Fibroblast of skin of left quadriceps (primary cell): ENCODE results near the gene UMOD.

Experiments used
- DNase-seq, 2 experiments: peaks; one replicate each; pipeline ENCODE4 v3.0.0-alpha.2; 2013; ENCODE audit warnings: low read depth in 2 of 2

Gene UMOD

DNA sequence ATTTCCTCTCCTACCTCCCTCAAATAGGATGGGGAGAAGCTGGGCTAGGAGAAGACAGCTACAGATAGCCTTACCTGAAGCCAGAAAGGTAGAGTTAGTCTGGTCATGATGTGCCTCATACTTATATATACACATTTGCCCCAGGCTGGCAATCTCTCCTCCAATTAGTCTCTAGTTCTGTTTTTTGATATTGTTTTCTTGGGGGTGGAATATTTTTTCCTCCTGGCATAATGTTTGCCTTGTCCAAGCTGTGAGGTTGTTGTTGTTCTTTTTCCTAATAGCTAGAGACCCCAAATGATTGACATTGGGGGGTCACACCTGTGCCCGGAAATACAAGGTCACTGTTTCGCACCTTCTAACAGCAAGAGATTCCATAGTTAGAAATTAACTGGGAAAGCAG, at the start of gene UMOD:
Gene UMOD (minus strand): TSS at position 101 of the 400 bp plus-strand sequence. CDS start 1,978 bp downstream, outside the sequence.
- no peak for DNase-seq

DNA sequence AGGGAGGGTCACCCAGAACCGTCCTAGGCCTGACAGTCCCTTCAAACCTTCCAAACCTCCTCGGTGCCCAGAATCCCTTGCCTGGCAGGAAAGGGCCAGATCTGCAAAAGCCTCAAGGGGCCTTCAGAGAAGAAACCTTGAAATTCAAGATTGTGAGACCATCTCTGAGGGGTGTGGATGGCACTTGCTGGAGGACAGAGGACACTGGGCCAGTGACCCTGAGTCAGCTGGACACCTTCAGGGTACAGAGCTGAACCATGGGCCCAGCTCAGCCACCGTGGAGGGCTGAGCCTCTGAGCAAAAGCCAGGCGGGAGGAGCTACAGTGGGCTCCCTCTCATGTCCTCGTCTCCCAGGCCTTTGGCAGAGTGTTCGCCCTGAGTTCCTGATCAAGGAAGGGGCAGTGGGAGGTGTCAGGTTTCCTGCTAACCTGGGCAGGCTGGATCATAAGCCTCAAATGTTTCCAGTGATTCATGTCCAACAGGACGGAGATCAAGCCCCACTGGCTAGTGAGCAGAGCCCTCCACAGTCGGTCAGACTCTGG, 49.0 kb upstream of the UMOD start:
- DNase-seq = no peak

- no peak for DNase-seq
These were observed 48.6 kb upstream of the UMOD start for GRCh38 chr16:20401066-20401465.

DNA sequence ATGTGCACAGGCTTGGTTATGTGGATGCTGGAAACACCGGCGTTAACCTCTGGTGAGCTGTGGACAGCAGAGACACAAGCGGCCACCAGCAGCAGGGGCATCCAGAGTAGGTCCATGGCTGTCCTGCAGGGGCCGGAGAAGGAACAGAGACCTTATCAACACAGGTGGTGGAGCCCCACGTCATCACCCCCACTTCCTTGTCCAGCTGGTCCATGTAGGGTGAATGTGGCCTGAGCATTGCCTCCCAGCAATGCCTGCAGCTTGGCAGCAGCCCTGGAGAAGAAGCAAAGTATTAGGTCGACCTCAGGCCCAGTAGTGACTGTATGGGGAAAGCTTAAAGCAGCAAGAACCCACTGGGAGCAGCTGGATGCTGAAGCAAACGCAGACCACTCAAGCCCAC, 46.7 kb upstream of the UMOD start:
- no peak for DNase-seq

- DNase-seq = no peak
These were observed 46.1 kb upstream of the UMOD start for GRCh38 chr16:20398603-20399002.

DNA sequence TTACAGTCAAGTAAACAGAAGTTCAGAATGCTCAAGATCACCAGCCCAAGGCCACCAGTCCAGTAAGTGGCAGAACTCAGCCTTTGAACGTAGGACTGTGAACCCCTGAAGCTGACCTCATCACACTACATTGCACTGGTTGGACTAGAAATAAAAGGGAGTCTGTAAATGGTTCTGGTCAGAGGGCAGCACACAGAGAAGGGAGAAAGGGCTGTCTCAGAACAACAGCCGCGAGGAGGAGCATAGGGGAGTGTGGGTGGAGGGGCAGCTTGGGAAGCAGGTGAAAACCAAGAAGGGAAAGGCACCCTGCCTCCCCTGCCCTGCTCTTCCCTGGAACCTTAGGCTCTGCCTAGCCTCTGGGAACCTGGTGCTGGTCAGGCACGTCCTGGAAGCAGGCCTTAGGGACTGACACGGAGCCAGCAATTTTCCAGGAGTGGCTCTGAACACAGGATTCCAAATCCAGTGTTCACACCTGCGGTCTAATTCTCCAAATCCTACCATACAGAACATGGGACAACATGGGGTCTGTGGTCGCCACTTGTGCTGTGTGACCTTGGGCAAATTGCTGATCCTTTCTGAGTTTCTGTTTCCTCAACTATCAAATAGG, 45.1 kb upstream of the UMOD start:
- DNase-seq = no peak

DNA sequence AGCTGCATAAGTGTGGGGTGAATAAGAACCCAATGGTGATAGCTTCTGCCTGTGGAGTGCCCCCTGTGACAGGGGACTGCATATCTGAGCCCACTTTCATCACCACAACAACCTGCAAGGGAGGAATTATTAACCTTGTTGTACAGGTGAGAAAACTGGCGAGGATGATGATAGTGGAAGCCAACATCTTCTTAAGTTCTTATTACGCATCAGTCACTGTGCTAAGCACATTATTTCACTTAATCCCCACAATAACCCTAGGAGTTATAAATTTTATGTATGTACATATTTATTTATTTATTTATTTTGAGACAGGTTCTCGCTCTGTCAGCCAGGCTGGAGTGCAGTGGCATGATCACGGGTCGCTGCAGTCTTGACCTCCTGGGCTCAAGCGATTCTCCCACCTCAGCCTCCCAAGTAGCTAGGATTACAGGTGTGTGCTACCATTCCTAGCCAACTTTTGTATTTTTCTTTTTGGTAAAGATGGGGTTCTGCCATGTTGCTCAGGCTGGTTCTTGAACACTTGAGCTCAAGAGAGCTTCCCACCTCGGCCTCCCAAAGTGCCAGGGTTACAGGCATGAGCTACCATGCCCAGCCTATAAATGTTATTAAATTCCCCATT, 44.4 kb upstream of the UMOD start:
- DNase-seq = no peak

GRCh38 chr16:20395946-20396345, 43.4 kb upstream of the UMOD start:
- DNase-seq = no peak

GRCh38 chr16:20393801-20394577, 41.5 kb upstream of the UMOD start:
- no peak for DNase-seq

DNA sequence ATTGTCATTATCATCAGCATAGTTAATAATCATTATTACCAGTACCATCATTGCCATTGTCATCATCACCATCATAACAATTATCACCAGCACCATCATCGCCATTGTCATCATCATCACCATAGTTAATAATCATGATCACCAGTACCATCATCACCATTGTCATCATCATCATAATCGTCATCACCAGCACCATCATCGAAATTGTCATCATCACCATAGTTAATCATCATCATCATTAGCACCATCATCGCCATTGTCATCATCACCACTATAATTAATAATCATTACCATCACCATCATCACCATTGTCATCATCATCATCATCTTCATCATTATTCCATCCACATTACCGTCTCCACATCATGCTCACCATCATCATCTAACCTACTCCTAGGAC, 38.5 kb upstream of the UMOD start:
- DNase-seq = no peak

DNA sequence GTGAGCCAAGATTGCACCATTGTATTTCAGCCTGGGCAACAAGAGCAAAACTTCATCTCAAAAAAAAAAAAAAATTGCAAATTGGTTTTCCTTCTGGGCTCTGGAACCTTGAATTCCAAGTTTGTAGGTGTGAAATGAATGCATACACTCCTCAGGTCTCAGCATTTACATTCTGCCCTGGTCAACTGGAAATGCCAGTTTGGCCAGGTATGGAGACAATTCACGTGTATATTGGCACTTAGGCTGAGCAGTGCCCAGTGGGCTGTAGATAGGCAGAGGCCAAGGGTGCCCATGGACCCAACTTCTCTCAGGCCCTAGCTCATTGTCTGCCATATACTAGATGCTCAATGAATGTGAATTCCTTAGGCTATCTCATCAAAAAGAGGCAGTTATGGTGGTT, 36.3 kb upstream of the UMOD start:
- no peak for DNase-seq

GRCh38 chr16:20387978-20388377, 35.5 kb upstream of the UMOD start:
- DNase-seq = no peak

GRCh38 chr16:20385844-20386832, 33.6 kb upstream of the UMOD start:
- peak; percentile 4 to 6 for DNase-seq

DNA sequence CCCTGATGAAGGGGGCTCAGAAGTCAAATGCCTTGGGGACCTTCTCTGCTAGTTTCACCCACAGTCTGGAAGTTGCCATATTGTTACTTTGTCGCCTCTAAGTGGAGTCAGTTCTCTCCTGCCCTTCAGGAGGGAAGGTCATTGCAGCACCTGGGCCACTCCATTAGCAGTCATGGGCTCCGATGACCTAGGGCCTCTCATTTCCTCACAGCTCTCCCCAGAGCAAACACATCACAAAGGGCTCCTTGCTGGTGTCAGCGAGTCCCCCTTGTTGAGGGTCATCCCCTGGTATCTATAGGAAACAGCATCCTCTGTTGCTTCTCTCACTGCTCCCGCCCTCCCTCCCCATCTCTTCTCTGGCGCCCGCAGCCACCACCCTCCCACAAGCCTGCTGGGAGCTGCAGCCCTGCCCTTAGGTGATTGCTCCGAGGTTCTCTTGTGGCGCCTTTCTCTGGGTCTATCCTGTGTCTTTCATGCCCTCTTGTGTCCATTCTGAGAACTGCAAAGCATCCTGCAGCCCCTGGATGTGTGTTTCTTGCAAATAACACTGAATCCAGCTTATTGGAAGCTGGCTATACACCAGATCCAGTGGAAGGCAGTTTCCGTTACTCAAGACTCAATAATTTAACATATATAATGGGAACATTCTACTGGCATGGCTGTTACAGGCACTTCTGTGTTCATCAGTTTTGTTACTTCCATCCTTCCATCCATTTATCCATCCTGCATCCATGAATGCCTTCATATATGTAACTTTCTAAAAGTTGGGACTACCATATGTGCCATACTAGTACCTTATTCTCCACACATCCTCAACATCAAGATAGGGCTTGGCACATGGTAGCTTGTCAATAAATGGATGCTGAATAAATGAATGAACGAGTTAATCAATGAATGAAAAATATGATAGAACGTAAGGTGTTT, 30.9 kb upstream of the UMOD start:
- DNase-seq = peak; percentile 10 to 11

- DNase-seq = no peak
These were observed 29.9 kb upstream of the UMOD start for GRCh38 chr16:20382202-20382948.

GRCh38 chr16:20380782-20381181, 28.3 kb upstream of the UMOD start:
- DNase-seq = no peak

DNA sequence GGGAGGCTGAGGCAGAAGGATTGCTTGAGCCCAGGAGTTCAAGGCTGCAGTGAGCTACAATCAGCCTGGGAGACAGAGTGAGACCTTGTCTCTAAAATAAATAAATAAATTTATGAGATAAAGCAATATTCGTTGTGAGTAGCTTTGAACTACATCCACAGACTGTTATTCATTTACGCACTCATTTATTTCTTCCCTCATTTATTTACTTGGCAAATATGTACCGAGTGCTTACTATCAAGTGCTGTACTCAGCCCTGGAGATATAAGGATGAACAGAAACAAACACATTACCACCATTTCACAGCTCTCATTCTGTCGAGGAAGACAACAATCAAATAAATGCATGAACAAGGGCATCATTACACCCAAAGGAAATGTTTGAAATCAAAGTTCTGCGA, 24.7 kb upstream of the UMOD start:
- no peak for DNase-seq

DNA sequence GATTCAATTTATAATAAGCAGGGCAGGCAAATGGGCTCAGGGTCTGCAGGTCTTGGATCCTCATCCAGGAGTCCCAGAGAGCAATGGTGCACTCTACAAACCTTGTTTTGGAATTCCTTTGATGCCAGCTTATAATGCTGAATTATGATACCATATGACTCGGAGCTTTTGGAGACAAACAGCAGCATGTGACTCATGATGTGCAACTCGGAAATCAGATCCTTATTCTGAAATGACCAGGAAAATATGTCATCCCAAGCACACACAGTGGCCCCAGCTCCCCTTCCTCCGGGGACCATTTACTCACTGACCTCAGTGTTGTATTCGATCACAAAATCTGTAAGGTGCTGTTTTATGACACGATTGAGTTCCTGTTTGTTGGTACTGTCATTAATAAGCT, 20.2 kb upstream of the UMOD start:
- DNase-seq = no peak

- DNase-seq = no peak
These were observed 17.0 kb upstream of the UMOD start for GRCh38 chr16:20369452-20370054.
